DND-41 (cell line): ENCODE measurements around the gene MPP2.

Experiments used
- ATAC-seq: fragments of 200-7000 bp; cut with Tn5 transposase; 3 replicates; pipeline ENCODE4 v1.9.1; 2021; ENCODE audit warnings: low read depth; ENCODE audit not compliant: insufficient read depth
- DNase-seq: peaks from one replicate; pipeline ENCODE4 v3.0.0-alpha.2; 2020
- H2AFZ ChIP-seq: 2 replicates; pipeline ENCODE4 v1.6.0; 2012; ENCODE audit warnings: low read depth, low read length
- H3K27ac ChIP-seq: 2 replicates; pipeline ENCODE4 v1.5.1; 2012; ENCODE audit warnings: low read length, inconsistent platforms
- H3K27me3 ChIP-seq: fragments of 200-600 bp; sonication (generic); 2 replicates; pipeline ENCODE4 v1.6.0; 2012; ENCODE audit warnings: low read length, mild to moderate bottlenecking, inconsistent platforms; ENCODE audit not compliant: insufficient read depth, poor library complexity
- H3K36me3 ChIP-seq: 2 replicates; pipeline ENCODE4 v1.5.1; 2012; ENCODE audit warnings: low read length, inconsistent platforms; ENCODE audit not compliant: insufficient read depth
- H3K4me1 ChIP-seq: 2 replicates; pipeline ENCODE4 v1.5.1; 2012; ENCODE audit warnings: mild to moderate bottlenecking, low read length; ENCODE audit not compliant: insufficient read depth
- H3K4me2 ChIP-seq: 2 replicates; pipeline ENCODE4 v1.6.0; 2012; ENCODE audit warnings: mild to moderate bottlenecking, moderate library complexity, low read length, inconsistent platforms; ENCODE audit not compliant: insufficient read depth
- H3K4me3 ChIP-seq, 2 experiments: fragments of 200-600 bp in 1 of 2; shearing (Covaris generic) in 1 of 2; 2 replicates each; pipeline ENCODE4 v1.5.1; 2012 to 2016; ENCODE audit warnings: inconsistent platforms in 2 of 2, low read length in 2 of 2, mild to moderate bottlenecking in 2 of 2, low read depth in 1 of 2, moderate library complexity in 1 of 2
- H3K79me2 ChIP-seq: 2 replicates; pipeline ENCODE4 v1.6.0; 2012; ENCODE audit warnings: low read length, inconsistent platforms; ENCODE audit not compliant: insufficient read depth
- H3K9ac ChIP-seq: 2 replicates; pipeline ENCODE4 v1.6.0; 2012; ENCODE audit warnings: low read depth, mild to moderate bottlenecking, inconsistent platforms, low read length, moderate library complexity
- H3K9me3 ChIP-seq: 2 replicates; pipeline ENCODE4 v1.5.1; 2012; ENCODE audit warnings: low read length, moderate library complexity, mild to moderate bottlenecking, inconsistent platforms; ENCODE audit not compliant: insufficient read depth, severe bottlenecking
- H4K20me1 ChIP-seq: 2 replicates; pipeline ENCODE4 v1.6.0; 2012; ENCODE audit warnings: low read length; ENCODE audit not compliant: insufficient read depth
- EZH2 ChIP-seq: IDR thresholded peaks from 3 replicates; pipeline ENCODE4 v1.6.1; 2012; ENCODE audit warnings: borderline replicate concordance, low read depth, mild to moderate bottlenecking, moderate library complexity, low read length, inconsistent platforms; ENCODE audit not compliant: severe bottlenecking
- TF ChIP-seq, protein P1 (sequence below): IDR thresholded peaks from 2 replicates; pipeline ENCODE4 v1.5.1; 2012; ENCODE audit warnings: borderline replicate concordance, low read length, moderate library complexity, mild to moderate bottlenecking; ENCODE audit not compliant: poor library complexity, severe bottlenecking; ENCODE audit errors: extremely low read depth

The MPP2 gene

DNA sequence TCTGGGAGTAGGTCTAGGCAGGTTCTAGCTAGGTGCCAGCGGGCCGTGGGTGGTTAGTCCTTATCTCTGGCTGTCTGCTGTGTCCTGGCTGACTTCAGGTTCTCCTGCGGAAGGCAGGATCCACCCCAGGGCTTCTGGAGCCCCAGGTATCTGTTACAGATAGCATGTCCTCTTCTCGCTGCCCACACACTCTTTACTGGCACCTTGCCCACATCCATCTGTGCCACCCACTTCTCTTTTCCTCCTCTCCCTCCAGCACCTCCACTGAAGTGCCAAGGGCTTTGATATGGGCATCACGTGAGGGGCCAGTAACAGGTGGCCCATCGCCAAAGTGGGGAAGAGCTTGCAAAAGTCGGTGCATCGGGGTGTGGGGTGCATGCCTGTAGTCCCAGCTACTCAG, 4.6 kb upstream of the MPP2 start:
- Histone ChIP-seq H3K27ac (no peak overlapping the region), H3K9me3 (no peaks in the 10 kb centered on the region), H3K79me2 (no peaks in the 10 kb centered on the region), H3K4me1 (no peaks in the 10 kb centered on the region), H3K27me3 (peaks cover 30% of the 10 kb centered on the region), H3K4me2 (no peak overlapping the region), H3K9ac (no peak overlapping the region), H3K4me3 (no peak overlapping the region), H4K20me1 (0 out of 2 replicates have a peak, but pooled peaks cover 5% of the 10 kb centered on the region), H2AFZ (no peak overlapping the region), H3K36me3 (no peaks in the 10 kb centered on the region)
- TF ChIP-seq EZH2 = no peak
- TF ChIP-seq, protein P1, sequence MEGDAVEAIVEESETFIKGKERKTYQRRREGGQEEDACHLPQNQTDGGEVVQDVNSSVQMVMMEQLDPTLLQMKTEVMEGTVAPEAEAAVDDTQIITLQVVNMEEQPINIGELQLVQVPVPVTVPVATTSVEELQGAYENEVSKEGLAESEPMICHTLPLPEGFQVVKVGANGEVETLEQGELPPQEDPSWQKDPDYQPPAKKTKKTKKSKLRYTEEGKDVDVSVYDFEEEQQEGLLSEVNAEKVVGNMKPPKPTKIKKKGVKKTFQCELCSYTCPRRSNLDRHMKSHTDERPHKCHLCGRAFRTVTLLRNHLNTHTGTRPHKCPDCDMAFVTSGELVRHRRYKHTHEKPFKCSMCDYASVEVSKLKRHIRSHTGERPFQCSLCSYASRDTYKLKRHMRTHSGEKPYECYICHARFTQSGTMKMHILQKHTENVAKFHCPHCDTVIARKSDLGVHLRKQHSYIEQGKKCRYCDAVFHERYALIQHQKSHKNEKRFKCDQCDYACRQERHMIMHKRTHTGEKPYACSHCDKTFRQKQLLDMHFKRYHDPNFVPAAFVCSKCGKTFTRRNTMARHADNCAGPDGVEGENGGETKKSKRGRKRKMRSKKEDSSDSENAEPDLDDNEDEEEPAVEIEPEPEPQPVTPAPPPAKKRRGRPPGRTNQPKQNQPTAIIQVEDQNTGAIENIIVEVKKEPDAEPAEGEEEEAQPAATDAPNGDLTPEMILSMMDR = no peak
- ATAC-seq (no peak), DNase-seq (no peak)

GRCh38 chr17:43909537-43910231, 2.3 kb upstream of the MPP2 start:
- Histone ChIP-seq H3K27ac (no peak overlapping the region), H3K27me3 (peaks cover 35% of the 10 kb centered on the region), H4K20me1 (0 out of 2 replicates have a peak, but pooled peaks cover 10% of the 10 kb centered on the region), H3K79me2 (no peaks in the 10 kb centered on the region), H3K4me3 (no peak overlapping the region), H3K36me3 (no peaks in the 10 kb centered on the region), H3K4me1 (no peaks in the 10 kb centered on the region), H3K9ac (no peak overlapping the region), H3K4me2 (no peak overlapping the region), H3K9me3 (no peaks in the 10 kb centered on the region), H2AFZ (no peak overlapping the region)
- no peak for TF ChIP-seq EZH2
- TF ChIP-seq, protein P1 = no peak
- peak; percentile 24; the same call in 1 of the 3 replicates for ATAC-seq
- no peak for DNase-seq

- Histone ChIP-seq H3K36me3 (no peaks in the 10 kb centered on the region), H3K4me2 (no peak overlapping the region), H3K4me3 (no peak overlapping the region), H2AFZ (no peak overlapping the region), H3K9me3 (no peaks in the 10 kb centered on the region), H3K79me2 (no peaks in the 10 kb centered on the region), H3K9ac (no peak overlapping the region), H3K27me3 (peaks cover 40% of the 10 kb centered on the region), H4K20me1 (0 out of 2 replicates have a peak, but pooled peaks cover 10% of the 10 kb centered on the region), H3K4me1 (no peaks in the 10 kb centered on the region), H3K27ac (no peak overlapping the region)
- no peak for ATAC-seq
- TF ChIP-seq, protein P1 = no peak
- no peak for TF ChIP-seq EZH2
- DNase-seq = peak; percentile 12
These were observed 824 bp upstream of the MPP2 start for GRCh38 chr17:43907998-43908721.
